SU-DHL-6 (cell line): ENCODE measurements around the gene TDP2.
A peak's percentile ranks its signal among the peaks of the same experiment; 100 is the strongest.

ENCODE experiments used
- H2AFZ ChIP-seq: fragments of 200-600 bp; sonication (generic); 2 replicates; pipeline ENCODE4 v1.6.1; 2014; ENCODE audit warnings: low read depth, mild to moderate bottlenecking, moderate library complexity, mixed read lengths, antibody characterized with exemption, low read length; ENCODE audit not compliant: severe bottlenecking
- H3F3A ChIP-seq: fragments of 200-600 bp; shearing (Covaris generic); 2 replicates; pipeline ENCODE4 v1.6.0; 2016; ENCODE audit warnings: antibody characterized with exemption, mild to moderate bottlenecking; ENCODE audit not compliant: insufficient read depth
- H3K27ac ChIP-seq: fragments of 200-600 bp; sonication (generic); 2 replicates; pipeline ENCODE4 v1.5.1; 2016; ENCODE audit warnings: low read depth, mild to moderate bottlenecking, low read length, moderate library complexity, mixed read lengths
- H3K27me3 ChIP-seq: fragments of 200-600 bp; sonication (generic), shearing (Covaris generic); 2 replicates; pipeline ENCODE4 v1.6.0; 2014; ENCODE audit warnings: mild to moderate bottlenecking, low read length
- H3K36me3 ChIP-seq: fragments of 200-600 bp; sonication (generic); 2 replicates; pipeline ENCODE4 v1.6.1; 2014; ENCODE audit warnings: mild to moderate bottlenecking, low read length, mixed read lengths
- H3K4me2 ChIP-seq: fragments of 300-600, 200-600 bp; shearing (Covaris generic), sonication (generic); 2 replicates; pipeline ENCODE4 v1.6.0; 2014; ENCODE audit warnings: low read length, low read depth, mild to moderate bottlenecking; ENCODE audit not compliant: poor library complexity, severe bottlenecking
- H3K4me3 ChIP-seq: fragments of 200-600 bp; sonication (generic); 2 replicates; pipeline ENCODE4 v1.5.1; 2014; ENCODE audit warnings: antibody characterized with exemption, low read length, mild to moderate bottlenecking, mixed read lengths; ENCODE audit not compliant: insufficient read depth, poor library complexity, severe bottlenecking
- H3K79me2 ChIP-seq: fragments of 200-600 bp; sonication (generic); 2 replicates; pipeline ENCODE4 v1.6.1; 2014; ENCODE audit warnings: mild to moderate bottlenecking, low read length, moderate library complexity; ENCODE audit not compliant: insufficient read depth
- H3K9ac ChIP-seq: fragments of 200-600 bp; sonication (generic); 2 replicates; pipeline ENCODE4 v1.7.0; 2014; ENCODE audit warnings: mild to moderate bottlenecking, low read length
- H3K9me2 ChIP-seq: fragments of 200-600 bp; sonication (generic); replicated peaks from 2 replicates; pipeline ENCODE4 v1.6.1; 2014; ENCODE audit warnings: low read length; ENCODE audit not compliant: insufficient read depth
- H3K9me3 ChIP-seq: fragments of 200-600 bp; sonication (generic); 2 replicates; pipeline ENCODE4 v1.6.1; 2014; ENCODE audit warnings: low read length, mixed read lengths; ENCODE audit not compliant: insufficient read depth
- H4K20me1 ChIP-seq: fragments of 200-600 bp; sonication (generic); 2 replicates; pipeline ENCODE4 v1.6.1; 2014; ENCODE audit warnings: low read depth, mild to moderate bottlenecking, antibody characterized with exemption, low read length, moderate library complexity, mixed read lengths
- EZH2phosphoT487 ChIP-seq: fragments of 200-600 bp; sonication (generic), shearing (Covaris generic); conservative IDR thresholded peaks from 2 replicates; pipeline ENCODE4 v1.6.1; 2018; ENCODE audit warnings: mild to moderate bottlenecking, antibody characterized with exemption, low read length, moderate library complexity, mixed read lengths
- TF ChIP-seq, protein P1 (sequence below): fragments of 200-600 bp; sonication (generic); IDR thresholded peaks from one replicate; pipeline ENCODE4 v1.5.1; 2017; ENCODE audit warnings: antibody characterized with exemption, mild to moderate bottlenecking, low read length, moderate library complexity; ENCODE audit not compliant: insufficient read depth, poor library complexity, severe bottlenecking

TDP2 gene

DNA sequence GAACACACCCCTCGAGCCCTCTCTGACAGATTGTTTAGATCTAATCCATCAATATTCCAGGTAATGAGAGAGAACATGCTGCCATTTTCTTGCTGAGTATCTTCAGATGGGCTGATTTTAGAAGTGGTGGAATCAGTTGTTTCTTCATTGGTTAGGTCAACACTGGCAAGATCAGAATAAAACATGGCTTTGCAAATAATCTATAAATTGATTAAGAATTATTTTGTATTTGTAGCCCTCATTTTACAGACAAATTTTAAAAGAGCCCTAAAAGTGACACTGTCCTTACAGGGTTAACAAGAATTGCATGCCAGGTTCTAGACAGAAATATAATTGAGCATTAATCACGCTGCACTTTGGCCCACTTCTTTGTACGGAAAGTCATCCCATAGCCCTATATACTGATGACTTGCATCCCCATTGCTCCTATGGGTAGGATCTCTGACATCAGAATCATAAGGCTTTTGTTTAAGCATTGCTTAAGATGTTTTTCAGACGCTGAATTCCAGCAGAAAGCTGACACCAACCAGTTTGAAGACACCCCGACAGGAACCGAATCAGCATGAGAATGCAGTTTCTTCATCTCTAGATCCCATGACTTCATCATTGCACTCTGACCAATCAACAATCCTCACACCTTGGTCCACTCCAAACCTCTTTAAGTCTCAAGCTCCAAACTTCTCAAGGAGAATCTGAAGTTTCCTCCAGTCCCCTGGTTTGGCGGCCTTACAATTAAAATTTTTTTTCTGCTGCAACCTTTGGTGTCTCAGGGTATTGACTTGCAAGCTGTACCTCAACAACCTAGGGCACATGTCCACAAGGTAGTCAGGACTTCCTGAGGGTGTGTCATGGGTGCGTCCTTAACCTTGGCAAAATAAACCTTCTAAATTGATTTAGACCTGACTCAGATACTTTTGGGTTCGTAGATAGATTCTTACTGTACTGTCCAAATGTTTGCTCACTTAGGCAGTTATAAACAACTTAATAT is 7.8 kb downstream of the TDP2 start:
- H4K20me1 ChIP-seq, result no peaks in the 10 kb centered on the region
- H3K36me3 ChIP-seq, result peaks cover 41% of the 10 kb centered on the region
- no peak overlapping the region for H3K4me2 ChIP-seq
- no peaks in the 10 kb centered on the region for H3K9me3 ChIP-seq
- no peak overlapping the region for H3K4me3 ChIP-seq
- H3F3A ChIP-seq, result no peaks in the 10 kb centered on the region
- H3K27ac ChIP-seq, result no peak overlapping the region
- H3K79me2 ChIP-seq, result peaks cover 35% of the 10 kb centered on the region
- H3K27me3 ChIP-seq, result no peaks in the 10 kb centered on the region
- H3K9ac ChIP-seq, result no peak overlapping the region
- no peaks in the 10 kb centered on the region for H3K9me2 ChIP-seq
- TF ChIP-seq, protein P1, sequence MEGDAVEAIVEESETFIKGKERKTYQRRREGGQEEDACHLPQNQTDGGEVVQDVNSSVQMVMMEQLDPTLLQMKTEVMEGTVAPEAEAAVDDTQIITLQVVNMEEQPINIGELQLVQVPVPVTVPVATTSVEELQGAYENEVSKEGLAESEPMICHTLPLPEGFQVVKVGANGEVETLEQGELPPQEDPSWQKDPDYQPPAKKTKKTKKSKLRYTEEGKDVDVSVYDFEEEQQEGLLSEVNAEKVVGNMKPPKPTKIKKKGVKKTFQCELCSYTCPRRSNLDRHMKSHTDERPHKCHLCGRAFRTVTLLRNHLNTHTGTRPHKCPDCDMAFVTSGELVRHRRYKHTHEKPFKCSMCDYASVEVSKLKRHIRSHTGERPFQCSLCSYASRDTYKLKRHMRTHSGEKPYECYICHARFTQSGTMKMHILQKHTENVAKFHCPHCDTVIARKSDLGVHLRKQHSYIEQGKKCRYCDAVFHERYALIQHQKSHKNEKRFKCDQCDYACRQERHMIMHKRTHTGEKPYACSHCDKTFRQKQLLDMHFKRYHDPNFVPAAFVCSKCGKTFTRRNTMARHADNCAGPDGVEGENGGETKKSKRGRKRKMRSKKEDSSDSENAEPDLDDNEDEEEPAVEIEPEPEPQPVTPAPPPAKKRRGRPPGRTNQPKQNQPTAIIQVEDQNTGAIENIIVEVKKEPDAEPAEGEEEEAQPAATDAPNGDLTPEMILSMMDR, result no peak
- no peak for TF ChIP-seq EZH2phosphoT487
- H2AFZ ChIP-seq, result no peak overlapping the region

DNA sequence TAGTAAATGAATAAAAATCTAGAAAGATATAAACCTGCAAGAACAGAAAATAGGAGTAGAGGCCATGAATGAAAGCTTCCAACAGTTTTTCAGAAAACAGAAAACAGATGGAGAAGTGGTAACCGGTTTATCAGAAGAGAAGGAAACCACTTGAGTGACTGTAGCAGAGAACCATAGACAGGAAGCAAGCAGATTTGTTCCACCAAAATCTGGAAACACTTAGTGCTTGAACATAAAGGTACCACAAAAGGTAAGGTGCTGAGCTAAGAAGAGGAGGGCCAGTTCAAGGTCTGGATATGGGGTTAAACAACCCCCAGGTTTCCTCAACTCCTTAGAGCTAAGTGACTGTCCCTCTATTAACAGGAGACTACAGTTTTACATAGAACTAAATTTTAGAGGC is 11.5 kb downstream of the TDP2 start:
- Histone ChIP-seq H2AFZ (no peak overlapping the region), H3F3A (peaks cover 4% of the 10 kb centered on the region; the same call in 1 of the 2 replicates), H3K9me3 (no peaks in the 10 kb centered on the region), H3K27ac (no peak overlapping the region), H3K9ac (no peak overlapping the region), H3K9me2 (no peaks in the 10 kb centered on the region), H3K27me3 (no peaks in the 10 kb centered on the region), H4K20me1 (no peaks in the 10 kb centered on the region), H3K79me2 (peaks cover 21% of the 10 kb centered on the region), H3K4me3 (no peak overlapping the region), H3K36me3 (peaks cover 62% of the 10 kb centered on the region), H3K4me2 (no peak overlapping the region)
- TF ChIP-seq EZH2phosphoT487, result no peak
- TF ChIP-seq, protein P1, result no peak

DNA sequence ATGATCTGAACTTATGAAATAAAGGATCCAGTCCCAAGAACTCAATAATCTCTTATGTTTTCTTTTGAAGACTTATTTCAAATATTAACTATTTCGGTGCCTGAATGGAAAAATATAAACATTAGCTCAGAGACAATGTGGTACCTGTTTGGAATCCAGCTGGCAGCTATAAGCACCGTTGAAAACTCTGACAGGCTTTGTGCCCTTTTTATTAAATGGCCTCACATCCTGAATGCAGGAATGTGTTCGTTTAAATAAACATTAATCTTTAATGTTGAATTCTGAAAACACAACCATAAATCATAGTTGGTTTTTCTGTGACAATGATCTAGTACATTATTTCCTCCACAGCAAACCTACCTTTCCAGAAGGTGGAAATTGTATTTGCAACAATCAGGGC is 16.3 kb downstream of the TDP2 start:
- H3K9me3 ChIP-seq, result no peaks in the 10 kb centered on the region
- H3F3A ChIP-seq, result peaks cover 36% of the 10 kb centered on the region
- H3K27ac ChIP-seq, result peak overlapping the region; percentile 47

More for the DNA sequence above, 16.3 kb downstream of the TDP2 start:
- Histone ChIP-seq H3K79me2 (no peaks in the 10 kb centered on the region), H3K9ac (no peak overlapping the region), H3K36me3 (peaks cover 42% of the 10 kb centered on the region), H3K4me2 (peak overlapping the region; percentile 16), H4K20me1 (no peaks in the 10 kb centered on the region), H3K9me2 (no peaks in the 10 kb centered on the region), H3K27me3 (no peaks in the 10 kb centered on the region), H2AFZ (no peak overlapping the region), H3K4me3 (no peak overlapping the region)
- TF ChIP-seq, protein P1, result no peak
- TF ChIP-seq EZH2phosphoT487, result no peak
